HepG2 (cell line): ENCODE measurements around the gene FBH1. TPM values are rescaled to one million over a fixed set of nuclear protein-coding genes. Genes with fewer than 3 reads are reported as not detected.

Experiments used
- ATAC-seq: fragments of 200-7000 bp; cut with Tn5 transposase; 3 replicates; pipeline ENCODE4 v1.9.1; 2020; ENCODE audit warnings: mild to moderate bottlenecking, moderate library complexity
- BruUV-seq: library from RNA; stranded (reverse); fragments of 400-500 nt; replicated peaks from 2 replicates; lab custom pipeline; 2021; lab: Mats Ljungman, UMichigan
- CTCF ChIA-PET: fragments of 300-600 bp; formaldehyde crosslinking; extraction: SDS; loops from one replicate; lab custom pipeline; 2021; ENCODE audit warnings: low total read pairs, inconsistent platforms, low intra/inter-chr PET ratio; lab: Yijun Ruan, JAX
- POLR2A ChIA-PET: fragments of 350-600 bp; sonication (Branson Sonifier 250); formaldehyde crosslinking; loops from one replicate; lab custom pipeline; 2020; ENCODE audit warnings: antibody characterized with exemption, inconsistent platforms; lab: Yijun Ruan, JAX
- DNase-seq: peaks from one replicate; pipeline ENCODE4 v3.0.0-alpha.2; 2015; ENCODE audit warnings: low spot score
- FAIRE-seq: peaks from 3 replicates; lab custom pipeline; 2011; peaks lifted over from hg19 to GRCh38; lab: Jason Lieb, UNC
- H2AFZ ChIP-seq: one replicate; pipeline ENCODE4 v1.6.1; 2011; ENCODE audit warnings: low read length, inconsistent platforms
- H3K27ac ChIP-seq: fragments of 300-600 bp; 3 replicates; pipeline ENCODE4 v1.8.0; 2011; ENCODE audit warnings: mixed run types, mild to moderate bottlenecking, mixed read lengths, low read length, inconsistent platforms; ENCODE audit not compliant: insufficient read depth; ENCODE audit errors: extremely low read length
- H3K27me3 ChIP-seq, 2 experiments: fragments of 200-600 bp in 1 of 2; 2 replicates in 1 of 2; 3 replicates in 1 of 2; pipeline versions ENCODE4 v1.6.0 to v1.8.0; 2011; ENCODE audit warnings: low read length in 2 of 2, mild to moderate bottlenecking in 2 of 2, moderate library complexity in 2 of 2, inconsistent platforms in 1 of 2; ENCODE audit not compliant: insufficient read depth in 2 of 2, control insufficient read depth in 1 of 2
- H3K36me3 ChIP-seq, 2 experiments: fragments of 200-600 bp in 1 of 2; replicated peaks in 1 of 2; 2 replicates in 1 of 2; 3 replicates in 1 of 2; pipeline versions ENCODE4 v1.5.1 to v1.8.0; 2011; ENCODE audit warnings: low read length in 2 of 2, inconsistent platforms in 1 of 2; ENCODE audit not compliant: insufficient read depth in 2 of 2, control insufficient read depth in 1 of 2
- H3K4me1 ChIP-seq: 2 replicates; pipeline ENCODE4 v1.5.1; 2012; ENCODE audit warnings: low read length, inconsistent platforms; ENCODE audit not compliant: insufficient read depth
- H3K4me2 ChIP-seq: 2 replicates; pipeline ENCODE4 v1.6.0; 2011; ENCODE audit warnings: low read depth, low read length, inconsistent platforms
- H3K4me3 ChIP-seq, 3 experiments: fragments of 200-600 bp in 1 of 3; sonication (generic), shearing (Covaris generic) in 1 of 3; replicated peaks in 1 of 3; 2 replicates each; pipeline ENCODE4 v1.5.1; 2011 to 2016; ENCODE audit warnings: low read length in 3 of 3, inconsistent platforms in 2 of 3, low read depth in 2 of 3, mild to moderate bottlenecking in 2 of 3, control low read depth in 1 of 3, mixed read lengths in 1 of 3; ENCODE audit not compliant: insufficient read depth in 1 of 3
- H3K79me2 ChIP-seq: one replicate; pipeline ENCODE4 v1.6.1; 2011; ENCODE audit warnings: low read length, inconsistent platforms; ENCODE audit not compliant: insufficient read depth
- H3K9ac ChIP-seq: 2 replicates; pipeline ENCODE4 v1.6.0; 2011; ENCODE audit warnings: mild to moderate bottlenecking, low read depth, low read length, inconsistent platforms; ENCODE audit not compliant: insufficient read depth
- H3K9me3 ChIP-seq: 2 replicates; pipeline ENCODE4 v1.5.1; 2012; ENCODE audit warnings: mild to moderate bottlenecking, low read length
- H4K20me1 ChIP-seq: 2 replicates; pipeline ENCODE4 v1.6.0; 2011; ENCODE audit warnings: inconsistent platforms, mild to moderate bottlenecking, low read length, moderate library complexity; ENCODE audit not compliant: insufficient read depth
- GTF2F1 ChIP-seq: fragments of 150-350 bp; IDR thresholded peaks from 2 replicates; pipeline ENCODE4 v1.6.1; 2014; ENCODE audit warnings: low read length
- KMT2B ChIP-seq: IDR thresholded peaks from 2 replicates; pipeline ENCODE4 v1.6.1; 2016; ENCODE audit warnings: missing genetic modification reagents, missing compliant biosample characterization
- NFE2L1 ChIP-seq: sonication (generic); formaldehyde crosslinking; IDR thresholded peaks from 2 replicates; pipeline ENCODE4 v1.4.0; 2020; ENCODE audit warnings: missing genetic modification reagents, mild to moderate bottlenecking, borderline replicate concordance
- NKX3-1 ChIP-seq: sonication (generic); formaldehyde crosslinking; IDR thresholded peaks from 2 replicates; pipeline ENCODE4 v1.5.0; 2020; ENCODE audit warnings: missing genetic modification reagents
- SMAD3 ChIP-seq: sonication (generic); formaldehyde crosslinking; IDR thresholded peaks from 2 replicates; pipeline ENCODE4 v1.4.0; 2020; ENCODE audit warnings: missing genetic modification reagents
- SP5 ChIP-seq: IDR thresholded peaks from 2 replicates; pipeline ENCODE4 v1.6.1; 2016; ENCODE audit warnings: low read depth, borderline replicate concordance
- TOPORS ChIP-seq: sonication (generic); formaldehyde crosslinking; IDR thresholded peaks from 2 replicates; pipeline ENCODE4 v1.8.0; 2023; ENCODE audit warnings: mild to moderate bottlenecking, missing genetic modification reagents
- ZNF10 ChIP-seq: sonication (generic); formaldehyde crosslinking; IDR thresholded peaks from 2 replicates; pipeline ENCODE4 v1.4.0; 2020; ENCODE audit warnings: mild to moderate bottlenecking, low read depth, missing genetic modification reagents, borderline replicate concordance
- ZNF260 ChIP-seq: sonication (generic); formaldehyde crosslinking; IDR thresholded peaks from 2 replicates; pipeline ENCODE4 v1.4.0; 2020; ENCODE audit warnings: missing genetic modification reagents, low read depth, mild to moderate bottlenecking, borderline replicate concordance
- ZNF263 ChIP-seq: sonication (generic); formaldehyde crosslinking; IDR thresholded peaks from 2 replicates; pipeline ENCODE4 v1.4.0; 2020; ENCODE audit warnings: missing genetic modification reagents
- WGBS: methylation state at CpG from one replicate; pipeline ENCODE4 v1.1.6; 2017; ENCODE audit warnings: low lambda C conversion rate; 5-methylcytosine and 5-hydroxymethylcytosine counted together
- in situ Hi-C: cut with HindIII; loops from 2 replicates; pipeline ENCODE4 v1.10.0; 2017; ENCODE audit warnings: low pct_unique_long_range_greater_than_20kb; ENCODE audit not compliant: extremely low pct_ligation_motif_present
- intact Hi-C: fragments of 100-400 bp; cut with micrococcal nuclease; formaldehyde crosslinking; loops from one replicate; pipeline ENCODE4 v1.10.0; 2022; ENCODE audit not compliant: unreplicated experiment
- polyA plus RNA-seq, 8 experiments: library from polyadenylated mRNA; depleted of rRNA in 3 of 8; stranded (reverse) in 7 of 8; unstranded in 1 of 8; fragments of >200 nt; fragmentation: Illumina TruSeq in 4 of 8; extraction: Trizol in 4 of 8; gene quantifications; 2 replicates each; pipeline versions ENCODE4 v1.2.1 to v1.2.3, GENCODE V29; 2011 to 2016; ENCODE audit warnings: low read depth in 4 of 8, missing spikeins in 1 of 8, mixed read lengths in 1 of 8; ENCODE audit not compliant: insufficient read depth in 1 of 8
- total RNA-seq, 5 experiments: library from RNA; depleted of rRNA; stranded (reverse); fragments of >200 nt; fragmentation: Illumina TruSeq; extraction: Trizol; gene quantifications; 2 replicates each; pipeline ENCODE4 v1.2.3, GENCODE V29; 2016; ENCODE audit warnings: low read depth in 1 of 5
- TF ChIP-seq, protein P1 (sequence below): IDR thresholded peaks from 2 replicates; pipeline ENCODE4 v1.6.1; 2016; ENCODE audit warnings: missing compliant biosample characterization, missing genetic modification reagents, borderline replicate concordance

The FBH1 gene
- total and polyA plus RNA-seq, 2 of the 13 experiments (the other 11 are each of a cell fraction or from before 2014, with no cell fraction given), result 48.8 to 60.3 TPM

DNA sequence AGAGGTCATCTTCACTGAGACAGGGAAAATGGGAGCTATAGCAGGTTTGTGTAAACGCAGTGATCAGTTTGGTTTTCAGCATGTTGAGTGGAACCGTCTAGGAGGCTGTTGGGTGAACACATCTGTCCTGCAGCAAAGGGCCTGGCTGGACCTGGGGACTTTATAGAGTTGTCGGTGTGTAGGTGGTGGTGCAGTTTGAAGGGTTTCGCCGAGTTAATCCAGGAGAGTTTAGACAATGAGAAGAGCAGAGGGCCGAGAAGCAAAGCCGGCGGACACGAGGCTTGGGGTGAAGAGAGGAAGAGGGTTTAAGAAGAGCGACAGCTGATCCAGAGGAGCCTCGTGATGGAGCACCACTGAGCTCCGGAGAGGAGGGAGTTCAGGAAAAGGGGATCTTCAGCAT is 48.2 kb downstream of the FBH1 start:
- TF ChIP-seq ZNF263 (CRISPR knock-in tag) (0 out of 2 replicates have a peak, but pooled peaks have one; percentile 51), GTF2F1 (no peak), KMT2B (CRISPR knock-in tag) (no peak), NKX3-1 (CRISPR knock-in tag) (no peak), SP5 (CRISPR knock-in tag) (no peak), SMAD3 (CRISPR knock-in tag) (no peak), ZNF10 (no peak)
- TF ChIP-seq, protein P1, sequence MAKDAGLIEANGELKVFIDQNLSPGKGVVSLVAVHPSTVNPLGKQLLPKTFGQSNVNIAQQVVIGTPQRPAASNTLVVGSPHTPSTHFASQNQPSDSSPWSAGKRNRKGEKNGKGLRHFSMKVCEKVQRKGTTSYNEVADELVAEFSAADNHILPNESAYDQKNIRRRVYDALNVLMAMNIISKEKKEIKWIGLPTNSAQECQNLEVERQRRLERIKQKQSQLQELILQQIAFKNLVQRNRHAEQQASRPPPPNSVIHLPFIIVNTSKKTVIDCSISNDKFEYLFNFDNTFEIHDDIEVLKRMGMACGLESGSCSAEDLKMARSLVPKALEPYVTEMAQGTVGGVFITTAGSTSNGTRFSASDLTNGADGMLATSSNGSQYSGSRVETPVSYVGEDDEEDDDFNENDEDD (CRISPR knock-in tag), result no peak
- no peak overlapping the region for H3K27ac ChIP-seq
- no peak overlapping the region for H2AFZ ChIP-seq
- peaks cover 5 to 31% of the 10 kb centered on the region in 2 experiments; a peak in 4 of 5 replicates for H3K36me3 ChIP-seq
- no peaks in the 10 kb centered on the region for H3K9me3 ChIP-seq
- H3K4me3 ChIP-seq, result no peak overlapping the region
- no TSS peak for BruUV-seq
- CTCF ChIA-PET, result no interaction called here
- intact Hi-C loops (no loop called here), in situ Hi-C loops (no loop called here)
- ATAC-seq (no peak), DNase-seq (no peak), FAIRE-seq (no peak)
- H3K4me1 ChIP-seq, result peaks cover 19% of the 10 kb centered on the region
- H3K9ac ChIP-seq, result no peak overlapping the region
- peaks cover 2 to 9% of the 10 kb centered on the region in 2 experiments; a peak in 2 of 5 replicates for H3K27me3 ChIP-seq
- POLR2A ChIA-PET, result no interaction called here
- 93% methylated on average over 12 of the region's 12 CpGs for WGBS
- H4K20me1 ChIP-seq, result no peaks in the 10 kb centered on the region
- no peak overlapping the region for H3K4me2 ChIP-seq
- H3K79me2 ChIP-seq, result no peaks in the 10 kb centered on the region

DNA sequence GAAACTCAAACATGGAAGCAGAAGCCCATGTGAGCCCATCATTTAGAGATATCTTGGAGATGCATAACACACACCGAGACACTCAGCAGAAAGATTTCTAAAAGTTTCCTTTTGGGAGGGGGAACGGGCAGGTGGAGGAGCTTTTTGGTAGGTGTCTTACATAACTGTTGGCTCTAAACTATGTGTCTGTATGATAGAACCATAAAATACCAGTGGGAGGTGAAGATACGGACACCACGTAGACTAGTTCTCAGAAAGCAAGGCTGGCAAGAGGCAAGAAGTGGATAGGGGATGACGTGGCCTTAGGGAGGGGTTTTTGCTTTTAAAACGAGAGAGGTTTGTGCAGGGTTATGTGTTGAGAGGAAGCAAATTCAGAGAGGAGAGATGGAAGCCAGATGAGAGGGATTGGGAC is 50.8 kb downstream of the FBH1 start:
- H2AFZ ChIP-seq, result no peak overlapping the region
- H3K4me2 ChIP-seq, result no peak overlapping the region
- peaks cover 2 to 21% of the 10 kb centered on the region in 2 experiments; a peak in 3 of 5 replicates for H3K27me3 ChIP-seq
- no TSS peak for BruUV-seq
- DNase-seq, result no peak
- no peak for FAIRE-seq
- intact Hi-C loops, result loop anchor here (10.0 kb wide), 1 partner anchor 144 kb away; the partner anchor contains the start of gene RBM17
- H3K4me3 ChIP-seq, result no peak overlapping the region
- H4K20me1 ChIP-seq, result no peaks in the 10 kb centered on the region
- WGBS, result 31% methylated on average over 6 of the region's 6 CpGs
- no peaks in the 10 kb centered on the region for H3K79me2 ChIP-seq
- peaks cover 4 to 21% of the 10 kb centered on the region in 2 experiments; a peak in 4 of 5 replicates for H3K36me3 ChIP-seq
- H3K9ac ChIP-seq, result no peak overlapping the region
- ChIA-PET CTCF (no interaction called here), POLR2A (no interaction called here)
- peaks cover 33% of the 10 kb centered on the region for H3K4me1 ChIP-seq
- H3K9me3 ChIP-seq, result no peaks in the 10 kb centered on the region
- H3K27ac ChIP-seq, result no peak overlapping the region
- in situ Hi-C loops, result no loop called here
- ATAC-seq, result no peak
- TF ChIP-seq NFE2L1 (no peak), TOPORS (no peak), ZNF260 (CRISPR knock-in tag) (no peak)
